RWPE2 (cell line): Measurements from ENCODE around the gene INPP5A.

Source experiments
- ATAC-seq: fragments of 200-7000 bp; cut with Tn5 transposase; 3 replicates; pipeline ENCODE4 v1.9.1; 2021; ENCODE audit warnings: low read depth
- DNase-seq: peaks from one replicate; pipeline ENCODE4 v3.0.0-alpha.2; 2020; ENCODE audit warnings: low spot score
- H3K27ac ChIP-seq: fragments of 450-650 bp; 2 replicates; pipeline ENCODE4 v1.5.1; 2017; ENCODE audit warnings: mild to moderate bottlenecking; ENCODE audit not compliant: poor library complexity, severe bottlenecking
- H3K27me3 ChIP-seq: fragments of 250-450 bp; sonication (Bioruptor Pico); 2 replicates; pipeline ENCODE4 v1.5.1; 2021; ENCODE audit warnings: mild to moderate bottlenecking, moderate library complexity; ENCODE audit not compliant: insufficient read depth, poor library complexity, severe bottlenecking
- H3K36me3 ChIP-seq: fragments of 250-450 bp; sonication (Bioruptor Pico); 2 replicates; pipeline ENCODE4 v1.5.1; 2020; ENCODE audit warnings: low read depth, mild to moderate bottlenecking, moderate library complexity
- H3K4me1 ChIP-seq: fragments of 250-450 bp; sonication (Bioruptor Pico); 2 replicates; pipeline ENCODE4 v1.5.1; 2021; ENCODE audit warnings: mild to moderate bottlenecking, moderate library complexity; ENCODE audit not compliant: insufficient read depth, poor library complexity, severe bottlenecking
- H3K4me3 ChIP-seq: fragments of 250-450 bp; sonication (Bioruptor Pico); 2 replicates; pipeline ENCODE4 v1.5.1; 2021; ENCODE audit warnings: mild to moderate bottlenecking, moderate library complexity; ENCODE audit not compliant: severe bottlenecking
- H3K9me3 ChIP-seq: fragments of 250-450 bp; sonication (Bioruptor Pico); 2 replicates; pipeline ENCODE4 v1.5.1; 2021; ENCODE audit warnings: mild to moderate bottlenecking, moderate library complexity; ENCODE audit not compliant: severe bottlenecking
- TF ChIP-seq, protein P1 (sequence below): fragments of 450-650 bp; IDR thresholded peaks from one replicate; pipeline ENCODE4 v1.5.1; 2017; ENCODE audit warnings: mild to moderate bottlenecking, moderate library complexity; ENCODE audit not compliant: poor library complexity, severe bottlenecking

Gene INPP5A

GRCh38 chr10:132508581-132509443, 28.8 kb upstream of the INPP5A start:
- Histone ChIP-seq H3K9me3 (no peaks in the 10 kb centered on the region), H3K27me3 (no peaks in the 10 kb centered on the region), H3K27ac (no peak overlapping the region), H3K4me3 (no peak overlapping the region), H3K4me1 (no peaks in the 10 kb centered on the region), H3K36me3 (no peaks in the 10 kb centered on the region)
- no peak for DNase-seq
- TF ChIP-seq, protein P1, sequence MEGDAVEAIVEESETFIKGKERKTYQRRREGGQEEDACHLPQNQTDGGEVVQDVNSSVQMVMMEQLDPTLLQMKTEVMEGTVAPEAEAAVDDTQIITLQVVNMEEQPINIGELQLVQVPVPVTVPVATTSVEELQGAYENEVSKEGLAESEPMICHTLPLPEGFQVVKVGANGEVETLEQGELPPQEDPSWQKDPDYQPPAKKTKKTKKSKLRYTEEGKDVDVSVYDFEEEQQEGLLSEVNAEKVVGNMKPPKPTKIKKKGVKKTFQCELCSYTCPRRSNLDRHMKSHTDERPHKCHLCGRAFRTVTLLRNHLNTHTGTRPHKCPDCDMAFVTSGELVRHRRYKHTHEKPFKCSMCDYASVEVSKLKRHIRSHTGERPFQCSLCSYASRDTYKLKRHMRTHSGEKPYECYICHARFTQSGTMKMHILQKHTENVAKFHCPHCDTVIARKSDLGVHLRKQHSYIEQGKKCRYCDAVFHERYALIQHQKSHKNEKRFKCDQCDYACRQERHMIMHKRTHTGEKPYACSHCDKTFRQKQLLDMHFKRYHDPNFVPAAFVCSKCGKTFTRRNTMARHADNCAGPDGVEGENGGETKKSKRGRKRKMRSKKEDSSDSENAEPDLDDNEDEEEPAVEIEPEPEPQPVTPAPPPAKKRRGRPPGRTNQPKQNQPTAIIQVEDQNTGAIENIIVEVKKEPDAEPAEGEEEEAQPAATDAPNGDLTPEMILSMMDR: no peak
- 0 out of 3 replicates have a peak, but pooled peaks have one; percentile 9 for ATAC-seq

- no peaks in the 10 kb centered on the region for H3K36me3 ChIP-seq
- no peak overlapping the region for H3K4me3 ChIP-seq
- no peaks in the 10 kb centered on the region for H3K9me3 ChIP-seq
- no peak for ATAC-seq
- H3K4me1 ChIP-seq: no peaks in the 10 kb centered on the region
- no peaks in the 10 kb centered on the region for H3K27me3 ChIP-seq
- no peak for DNase-seq
- H3K27ac ChIP-seq: no peak overlapping the region
- TF ChIP-seq, protein P1: no peak
Measured at GRCh38 chr10:132509506-132510173, 27.9 kb upstream of the INPP5A start.

DNA sequence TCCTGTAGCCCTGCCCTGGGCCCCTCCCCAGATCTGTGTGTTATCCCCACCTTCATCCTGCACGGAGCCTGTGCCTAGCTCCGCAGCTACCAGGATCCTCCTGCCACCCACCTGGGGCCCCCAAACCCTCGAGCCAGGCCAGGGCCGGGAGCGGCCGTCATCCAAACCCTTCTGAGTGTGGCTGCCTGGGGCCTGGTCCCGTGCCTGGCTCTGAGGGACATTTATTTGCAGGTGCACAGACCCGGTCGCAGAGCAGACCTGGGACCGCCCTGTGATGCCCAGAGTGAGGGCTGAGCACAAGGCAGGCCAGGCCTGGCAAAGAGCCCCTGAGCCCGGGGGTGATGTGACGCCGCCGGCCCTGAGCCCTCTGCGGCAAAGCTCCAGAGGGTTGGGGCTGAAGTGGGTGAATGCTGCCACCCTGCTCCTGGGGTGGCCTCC, 27.4 kb upstream of the INPP5A start:
- H3K27ac ChIP-seq: no peak overlapping the region
- H3K27me3 ChIP-seq: no peaks in the 10 kb centered on the region
- H3K4me1 ChIP-seq: no peaks in the 10 kb centered on the region
- H3K4me3 ChIP-seq: no peak overlapping the region
- no peak for DNase-seq
- H3K9me3 ChIP-seq: no peaks in the 10 kb centered on the region
- TF ChIP-seq, protein P1: no peak
- no peak for ATAC-seq
- H3K36me3 ChIP-seq: no peaks in the 10 kb centered on the region

DNA sequence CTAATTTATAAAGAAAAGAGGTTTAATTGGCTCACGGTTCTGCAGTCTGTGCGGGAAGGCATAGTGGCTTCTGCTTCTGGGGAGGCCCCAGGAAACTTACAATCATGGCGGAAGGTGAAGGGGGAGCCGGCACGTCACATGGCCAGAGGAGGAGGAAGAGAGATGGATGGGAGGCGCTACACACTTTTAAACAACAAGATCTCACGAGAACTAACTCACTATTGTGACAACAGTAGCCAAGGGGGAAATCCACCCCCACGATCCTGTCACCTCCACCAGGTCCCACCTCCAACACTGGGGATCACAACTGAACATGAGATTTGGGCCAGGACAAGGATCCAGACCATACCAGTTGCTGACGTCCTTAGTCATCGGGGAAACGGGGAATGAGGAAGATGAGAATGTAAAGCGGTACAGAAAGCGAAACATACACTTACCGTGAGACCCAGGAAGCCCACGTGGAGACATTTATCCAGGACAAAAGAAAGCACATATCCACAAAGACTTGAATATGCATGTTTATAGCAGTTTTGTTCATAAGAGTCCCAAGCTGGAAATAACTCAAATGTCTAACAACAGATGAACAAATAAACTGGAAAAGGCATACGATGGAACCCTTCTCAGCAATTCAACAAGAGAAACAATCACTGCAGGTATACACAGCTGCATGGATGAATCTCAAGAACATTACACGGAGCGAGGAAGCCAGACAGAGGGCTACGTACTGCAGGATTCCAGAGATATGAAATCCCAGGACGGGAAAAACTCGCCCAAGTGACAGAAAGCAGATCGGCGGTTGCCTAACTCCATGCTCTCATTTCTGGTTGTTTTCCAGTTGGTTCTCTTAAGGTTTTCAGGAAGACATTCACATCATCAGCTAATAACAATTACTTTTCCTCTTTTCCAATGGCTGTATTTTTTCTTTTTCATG, 26.2 kb upstream of the INPP5A start:
- DNase-seq (no peak), ATAC-seq (no peak)
- H3K27me3 ChIP-seq: no peaks in the 10 kb centered on the region
- no peaks in the 10 kb centered on the region for H3K36me3 ChIP-seq
- H3K4me1 ChIP-seq: no peaks in the 10 kb centered on the region
- no peak overlapping the region for H3K27ac ChIP-seq
- TF ChIP-seq, protein P1: no peak
- H3K4me3 ChIP-seq: no peak overlapping the region
- no peaks in the 10 kb centered on the region for H3K9me3 ChIP-seq
